Measurements from ENCODE around the gene LRRC4.

Gene LRRC4

DNA sequence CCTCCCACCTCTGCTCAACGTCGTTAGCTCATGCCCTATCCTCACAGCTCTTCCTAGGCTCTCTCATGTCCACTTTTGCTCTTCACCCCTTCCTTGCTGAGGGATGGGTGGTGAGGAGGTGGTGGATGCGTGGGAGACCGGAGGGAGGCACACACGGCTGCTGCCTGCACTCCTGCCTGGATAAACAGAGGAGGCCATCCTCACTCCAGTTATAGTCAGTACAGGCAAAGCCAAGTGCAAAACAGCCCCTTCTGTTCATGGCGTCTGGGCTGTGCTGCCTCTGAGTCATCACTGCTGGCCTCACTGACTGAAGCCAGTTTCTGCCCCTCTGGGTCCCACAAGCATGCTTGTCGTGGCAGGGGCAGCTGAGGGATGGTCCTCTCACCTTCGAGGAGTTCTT, 31.9 kb upstream of the LRRC4 start:
- TF ChIP-seq, protein P1, sequence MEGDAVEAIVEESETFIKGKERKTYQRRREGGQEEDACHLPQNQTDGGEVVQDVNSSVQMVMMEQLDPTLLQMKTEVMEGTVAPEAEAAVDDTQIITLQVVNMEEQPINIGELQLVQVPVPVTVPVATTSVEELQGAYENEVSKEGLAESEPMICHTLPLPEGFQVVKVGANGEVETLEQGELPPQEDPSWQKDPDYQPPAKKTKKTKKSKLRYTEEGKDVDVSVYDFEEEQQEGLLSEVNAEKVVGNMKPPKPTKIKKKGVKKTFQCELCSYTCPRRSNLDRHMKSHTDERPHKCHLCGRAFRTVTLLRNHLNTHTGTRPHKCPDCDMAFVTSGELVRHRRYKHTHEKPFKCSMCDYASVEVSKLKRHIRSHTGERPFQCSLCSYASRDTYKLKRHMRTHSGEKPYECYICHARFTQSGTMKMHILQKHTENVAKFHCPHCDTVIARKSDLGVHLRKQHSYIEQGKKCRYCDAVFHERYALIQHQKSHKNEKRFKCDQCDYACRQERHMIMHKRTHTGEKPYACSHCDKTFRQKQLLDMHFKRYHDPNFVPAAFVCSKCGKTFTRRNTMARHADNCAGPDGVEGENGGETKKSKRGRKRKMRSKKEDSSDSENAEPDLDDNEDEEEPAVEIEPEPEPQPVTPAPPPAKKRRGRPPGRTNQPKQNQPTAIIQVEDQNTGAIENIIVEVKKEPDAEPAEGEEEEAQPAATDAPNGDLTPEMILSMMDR (IDR thresholded peaks at IDR 0.05; ENCODE audit: control extremely low read depth, extremely low read depth, low read depth, missing control alignments) = no peak
- CTCF ChIA-PET = interaction anchor here (1.2 to 1.6 kb wide), 2 partner anchors 11 to 98 kb away, joined by 3 read pairs; no protein-coding TSS in a partner anchor
- POLR2A ChIA-PET = no interaction called here
- DNase-seq (ENCODE audit: extremely low spot score) = no peak

DNA sequence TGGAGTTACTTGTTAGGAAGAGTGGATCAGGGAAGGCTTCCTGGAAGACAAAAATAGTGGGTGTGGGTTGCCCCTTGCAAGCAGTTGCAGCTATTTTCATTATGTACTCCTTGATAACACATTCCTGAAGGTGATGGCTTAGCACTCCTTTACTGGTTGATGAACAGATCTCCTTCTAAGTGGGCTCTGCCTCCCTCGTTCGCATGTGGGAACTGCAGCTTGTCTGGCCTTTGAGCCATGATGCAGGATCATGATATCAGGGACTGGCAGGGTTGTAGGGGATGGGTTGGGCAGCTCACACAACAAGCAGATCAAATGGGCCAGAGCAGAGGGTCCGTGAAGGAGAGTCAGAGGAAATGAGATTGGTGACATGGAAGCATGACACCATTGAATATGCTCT, 28.8 kb upstream of the LRRC4 start:
- no peak for DNase-seq (ENCODE audit: extremely low spot score)
- CTCF ChIA-PET = interaction anchor here (1.0 to 1.2 kb wide), 2 partner anchors 9 to 15 kb away, joined by 3 read pairs; no protein-coding TSS in a partner anchor
- POLR2A ChIA-PET = no interaction called here
- TF ChIP-seq, protein P1 (IDR thresholded peaks at IDR 0.05; ENCODE audit: control extremely low read depth, extremely low read depth, low read depth, missing control alignments) = no peak

DNA sequence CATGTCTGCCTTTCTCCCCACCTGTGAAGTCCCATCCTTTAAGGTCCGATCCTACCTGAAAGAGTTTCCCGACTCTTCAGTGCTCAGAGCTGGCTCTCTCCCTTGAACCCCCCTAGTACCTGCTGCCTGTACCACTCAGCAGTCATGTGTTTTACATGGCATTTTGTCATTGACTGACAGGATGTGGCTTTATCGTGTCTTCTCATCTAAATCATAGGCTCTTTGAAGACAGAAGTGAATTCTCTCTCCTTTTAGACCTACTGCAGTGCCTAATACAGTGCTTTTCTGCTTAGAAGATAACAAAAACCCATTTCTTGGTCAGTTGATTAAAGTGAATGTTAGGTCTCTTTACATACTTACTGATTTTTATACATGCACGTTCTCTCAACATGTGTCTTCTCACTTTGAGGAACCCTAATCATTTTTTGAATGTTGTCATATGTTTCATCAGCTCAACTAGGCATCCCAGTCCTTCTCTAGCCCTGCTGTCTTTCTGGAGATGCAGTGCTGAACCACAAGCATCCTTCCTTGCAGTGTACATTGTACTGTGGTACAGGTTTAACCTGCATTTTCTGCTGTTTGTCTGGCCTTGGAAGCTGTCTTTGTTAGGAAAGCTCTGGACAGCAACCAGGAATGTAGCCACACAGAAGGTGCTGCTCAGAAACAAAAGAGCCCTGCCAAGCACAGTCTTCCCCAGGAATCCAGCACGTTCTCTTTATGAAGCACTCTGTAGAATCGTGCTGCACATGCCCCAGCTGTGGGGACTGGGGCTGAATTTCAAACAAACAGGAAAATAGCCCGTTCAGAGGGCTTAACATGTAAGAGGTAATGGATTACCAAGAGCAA, 28.1 kb upstream of the LRRC4 start:
- POLR2A ChIA-PET = no interaction called here

DNA sequence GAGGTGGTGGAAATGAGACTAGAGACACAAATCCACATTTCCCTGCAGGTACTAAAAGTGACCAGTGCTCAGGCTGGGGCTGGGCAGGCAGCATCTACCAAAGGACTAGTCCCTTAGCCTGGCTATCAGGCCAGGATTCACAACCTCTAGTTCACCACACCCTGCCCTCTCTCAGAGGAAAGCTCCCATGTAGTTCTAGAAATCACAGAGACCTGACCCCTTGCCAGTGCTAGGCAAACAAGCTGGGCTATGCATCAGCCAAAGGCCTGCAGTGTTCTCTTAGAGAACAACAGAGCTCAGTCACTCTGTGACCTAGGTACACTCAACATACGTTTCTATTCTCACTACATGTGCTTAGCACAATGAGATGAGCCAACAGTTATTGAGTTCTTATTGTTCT, 26.7 kb upstream of the LRRC4 start:
- no peak for DNase-seq (ENCODE audit: extremely low spot score)
- CTCF ChIA-PET = interaction anchor here (1.0 to 1.4 kb wide), 2 partner anchors 18 to 78 kb away, joined by 3 to 5 read pairs; no protein-coding TSS in a partner anchor
- POLR2A ChIA-PET = no interaction called here
- TF ChIP-seq, protein P1 (IDR thresholded peaks at IDR 0.05; ENCODE audit: control extremely low read depth, extremely low read depth, low read depth, missing control alignments) = no peak

More for the DNA sequence above, 28.1 kb upstream of the LRRC4 start:
- no peak for DNase-seq (ENCODE audit: extremely low spot score)
- CTCF ChIA-PET = interaction anchor here (1.0 to 1.4 kb wide), 2 partner anchors 9 to 76 kb away, joined by 3 to 5 read pairs; no protein-coding TSS in a partner anchor
- TF ChIP-seq, protein P1 (IDR thresholded peaks at IDR 0.05; ENCODE audit: control extremely low read depth, extremely low read depth, low read depth, missing control alignments) = no peak

DNA sequence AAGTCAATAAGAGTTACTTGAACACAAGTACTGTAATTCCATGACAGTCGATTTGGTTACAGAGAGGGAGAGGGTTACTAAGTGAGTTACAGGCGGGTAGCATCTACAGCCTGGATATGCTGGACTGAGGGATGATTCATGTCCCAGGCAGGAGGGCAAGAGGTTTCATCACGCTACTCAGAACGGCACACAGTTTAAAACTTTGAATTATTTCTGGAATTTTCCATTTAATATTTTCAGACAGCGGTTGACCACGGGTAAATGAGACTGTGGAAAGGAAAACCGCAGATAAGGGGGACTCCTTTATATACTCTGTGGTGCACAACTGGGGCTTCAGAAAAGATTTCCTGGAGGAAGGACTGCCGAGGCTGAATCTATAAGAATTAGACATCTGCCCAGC, 25.7 kb upstream of the LRRC4 start:
- TF ChIP-seq, protein P1 (IDR thresholded peaks at IDR 0.05; ENCODE audit: control extremely low read depth, extremely low read depth, low read depth, missing control alignments) = no peak
- DNase-seq (ENCODE audit: extremely low spot score) = no peak
- ChIA-PET CTCF (interaction anchor here (1.0 to 1.5 kb wide), 2 partner anchors 14 to 20 kb away, joined by 4 read pairs; no protein-coding TSS in a partner anchor), POLR2A (no interaction called here)

DNA sequence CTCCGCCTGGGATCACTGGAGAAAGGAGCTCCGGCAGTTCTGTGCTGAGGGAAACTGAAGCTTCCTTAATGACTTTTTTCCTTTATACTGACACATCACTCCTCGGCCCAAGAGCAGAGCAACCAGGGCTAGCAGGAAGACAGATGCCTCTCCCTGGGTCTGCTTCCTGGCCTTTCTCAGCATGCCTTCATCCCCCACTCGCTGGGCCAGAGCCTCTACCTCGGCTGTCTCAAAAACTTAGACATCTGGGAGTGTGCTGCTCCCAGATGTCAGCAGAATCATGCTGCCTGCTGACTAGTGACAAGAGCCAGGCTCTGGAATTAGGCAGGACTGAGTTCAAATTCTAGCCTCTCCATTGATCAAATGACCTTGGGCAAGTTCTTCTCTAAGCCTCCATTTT, 24.4 kb upstream of the LRRC4 start:
- TF ChIP-seq, protein P1 (IDR thresholded peaks at IDR 0.05; ENCODE audit: control extremely low read depth, extremely low read depth, low read depth, missing control alignments) = no peak
- CTCF ChIA-PET = interaction anchor here (1.5 kb wide), 1 partner anchor 15 kb away, joined by 4 read pairs; no protein-coding TSS in a partner anchor

More for the DNA sequence above, 24.4 kb upstream of the LRRC4 start:
- POLR2A ChIA-PET = no interaction called here
- DNase-seq (ENCODE audit: extremely low spot score) = no peak

Data from GM10248 (cell line).